NCI-H446 treated with DMSO at 0.1 percent for 48 hours (cell line): ENCODE data around the gene ZNF714.

ENCODE experiments used
- DNase-seq: peaks from one replicate; lab custom pipeline; 2025; lab: John Stamatoyannopoulos, UW

ZNF714 gene

DNA sequence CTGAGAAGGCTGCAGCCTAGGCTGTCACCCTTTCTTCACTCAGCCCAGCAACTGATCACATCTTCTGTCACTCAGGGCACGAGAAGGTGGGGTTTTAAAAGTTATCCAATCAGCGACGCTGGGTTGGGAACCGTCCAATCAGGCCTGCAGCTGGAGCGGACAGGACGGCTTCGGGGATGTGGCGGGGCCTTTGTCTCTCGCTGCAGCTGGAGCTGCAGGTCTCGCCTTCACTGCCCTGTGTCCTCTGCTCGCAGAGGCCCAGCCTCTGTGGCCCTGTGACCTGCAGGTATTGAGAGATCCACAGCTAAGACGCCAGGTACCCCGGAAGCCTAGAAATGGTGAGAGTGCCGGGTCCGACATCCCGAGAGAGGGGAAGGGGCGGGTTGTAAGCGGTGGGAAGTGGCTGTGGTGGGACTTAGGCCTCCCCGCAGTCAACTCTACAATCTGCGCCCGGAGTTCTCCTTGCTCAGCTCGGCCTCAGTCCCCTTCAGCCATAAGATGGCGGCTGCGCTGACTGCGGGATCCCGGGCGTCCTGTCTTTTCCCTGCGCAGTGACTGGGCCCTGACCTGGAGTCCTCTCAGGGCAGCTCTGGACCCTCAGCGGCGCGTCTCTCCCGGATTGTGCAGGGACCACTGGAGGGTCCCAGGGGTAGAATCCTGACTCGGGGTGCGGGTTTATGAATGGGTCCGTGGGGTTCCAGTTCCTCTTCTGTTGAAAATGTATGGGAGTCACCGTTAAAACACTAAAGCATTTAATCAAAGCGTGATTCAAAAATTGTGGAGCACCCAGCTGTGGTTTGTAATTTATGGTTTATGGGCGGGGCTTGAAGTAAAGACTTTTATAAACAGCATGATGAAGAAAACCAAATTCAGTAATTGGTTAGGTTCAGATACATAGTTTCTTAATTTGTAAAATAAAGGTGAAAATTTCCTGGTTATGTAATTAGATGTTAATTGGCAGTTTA is at the start of gene ZNF714:
Gene ZNF714, plus strand, starts transcription at position 193 of the 965 bp plus-strand sequence. CDS start 16,066 bp downstream, outside the sequence.
- peak; percentile 76 for DNase-seq

- no peak for DNase-seq
Measured at GRCh38 chr19:21045028-21045427, 37.0 kb upstream of the ZNF714 start.

DNA sequence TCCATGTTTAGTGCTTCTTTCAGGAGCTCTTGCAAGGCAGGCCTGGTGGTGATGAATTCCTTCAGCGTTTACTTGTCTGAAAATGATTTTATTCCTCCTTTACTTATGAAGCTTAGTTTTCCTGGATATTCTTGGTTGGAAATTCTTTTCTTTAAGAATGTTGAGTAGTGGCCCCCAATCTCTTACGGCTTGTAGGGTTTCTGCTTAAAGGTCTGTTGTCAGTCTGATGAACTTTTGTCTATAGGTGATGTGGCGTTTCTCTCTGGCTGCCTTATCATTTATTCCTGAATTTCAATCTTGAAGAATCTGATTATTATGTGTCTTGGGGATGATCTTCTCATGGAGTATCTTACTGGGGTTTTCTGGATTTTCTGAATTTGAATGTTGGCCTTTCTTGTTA is 35.5 kb upstream of the ZNF714 start:
- no peak for DNase-seq

DNA sequence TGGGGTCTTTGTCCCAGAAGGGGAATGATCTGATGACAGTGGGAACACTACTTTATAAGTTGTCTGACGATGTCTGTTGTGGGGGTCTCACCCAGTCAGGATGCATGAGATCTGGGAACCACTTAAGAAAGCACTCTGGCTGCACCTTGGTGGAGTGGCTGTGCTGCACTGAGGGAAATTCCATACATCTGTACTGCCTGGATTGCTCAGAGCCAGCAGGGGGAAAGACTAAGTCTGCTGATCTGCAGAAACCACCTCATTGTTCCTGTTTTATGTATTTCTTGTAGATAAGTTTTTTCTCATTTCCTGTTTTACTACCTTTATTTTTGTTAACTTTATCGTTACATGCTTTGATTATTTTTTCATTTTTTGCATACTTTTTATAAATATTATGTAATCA is 34.3 kb upstream of the ZNF714 start:
- DNase-seq, result no peak

- DNase-seq, result no peak
Measured at GRCh38 chr19:21052902-21053301, 29.1 kb upstream of the ZNF714 start.

DNA sequence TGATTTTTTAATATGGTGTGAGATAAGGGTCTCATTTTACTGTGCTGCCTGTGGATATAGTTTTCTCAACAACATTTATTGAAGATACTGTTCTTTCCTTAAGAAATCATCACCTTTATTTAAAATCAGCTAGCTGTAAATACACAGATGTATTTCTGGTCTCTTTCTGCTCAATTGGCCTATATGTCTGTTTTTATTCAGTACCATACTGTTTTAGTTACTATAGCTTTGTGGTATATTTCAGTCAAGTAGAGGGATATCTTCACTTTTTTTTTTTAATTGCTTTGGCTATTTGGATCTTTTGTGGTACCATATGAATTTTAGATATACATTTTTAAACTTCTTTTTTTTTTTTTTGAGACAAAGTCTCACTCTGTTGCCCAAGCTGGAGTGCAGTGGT is 16.7 kb upstream of the ZNF714 start:
- DNase-seq, result no peak

DNA sequence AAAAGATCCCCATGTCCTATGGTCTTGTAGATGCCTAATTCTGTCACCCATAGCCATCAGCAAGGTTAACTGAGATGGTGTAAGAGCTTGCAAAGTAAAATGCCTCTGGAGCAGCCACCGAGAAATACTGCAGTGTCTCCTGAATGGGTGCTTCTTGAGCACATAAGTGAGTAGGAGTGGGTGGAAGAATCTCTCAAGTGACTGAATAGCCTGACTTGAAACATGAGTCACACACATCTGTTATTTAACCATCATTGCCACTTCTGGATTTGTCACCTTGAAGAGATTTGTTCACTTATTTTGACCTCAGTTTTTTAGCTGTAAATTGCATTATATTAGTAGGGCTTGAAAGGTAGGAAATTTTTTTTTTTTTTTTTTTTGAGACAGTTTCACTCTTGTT is 2.3 kb downstream of the ZNF714 start:
- no peak for DNase-seq

- no peak for DNase-seq
Measured at GRCh38 chr19:21087871-21088270, 5.9 kb downstream of the ZNF714 start.

GRCh38 chr19:21092109-21092508 is 10.1 kb downstream of the ZNF714 start:
- no peak for DNase-seq

GRCh38 chr19:21094347-21095025 is 12.5 kb downstream of the ZNF714 start:
- DNase-seq, result no peak

GRCh38 chr19:21098291-21098690 is 16.3 kb downstream of the ZNF714 start:
- no peak for DNase-seq

DNA sequence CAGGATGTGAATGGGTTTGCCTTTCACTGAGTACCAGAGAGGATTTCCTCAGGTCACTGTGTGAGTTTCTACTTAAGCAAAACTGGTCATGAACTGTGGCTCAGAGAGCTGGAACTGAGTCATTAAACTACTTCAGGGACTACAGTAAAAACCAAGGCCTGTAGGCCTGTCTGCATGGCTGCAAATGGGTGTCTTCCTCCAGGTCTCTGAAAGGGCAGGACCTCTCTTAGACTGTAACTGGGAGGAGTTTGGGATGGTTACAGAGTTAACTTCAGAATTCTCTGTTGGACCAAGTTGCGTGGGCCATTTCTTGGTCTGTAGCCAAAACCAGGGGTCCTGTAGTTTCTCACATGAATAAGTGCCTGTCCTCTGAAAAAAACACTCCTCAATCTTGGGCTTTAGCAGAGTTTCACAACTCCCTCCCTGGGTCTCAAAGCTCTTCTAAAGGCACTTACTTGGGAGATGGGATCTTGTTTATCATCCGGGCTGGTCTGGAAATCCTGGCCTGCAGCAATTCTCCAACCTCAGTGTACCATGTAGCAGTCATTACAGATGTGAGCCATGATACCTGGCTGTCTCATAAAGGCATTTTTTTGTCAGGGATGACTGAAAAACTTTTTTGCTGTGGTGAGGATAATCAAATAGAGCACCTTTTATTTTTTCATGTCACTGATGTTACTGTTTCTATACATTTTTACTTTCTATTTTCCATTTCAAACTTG is 19.7 kb downstream of the ZNF714 start:
- DNase-seq, result no peak

- DNase-seq, result no peak
Measured at GRCh38 chr19:21109116-21109515, 27.1 kb downstream of the ZNF714 start.

DNA sequence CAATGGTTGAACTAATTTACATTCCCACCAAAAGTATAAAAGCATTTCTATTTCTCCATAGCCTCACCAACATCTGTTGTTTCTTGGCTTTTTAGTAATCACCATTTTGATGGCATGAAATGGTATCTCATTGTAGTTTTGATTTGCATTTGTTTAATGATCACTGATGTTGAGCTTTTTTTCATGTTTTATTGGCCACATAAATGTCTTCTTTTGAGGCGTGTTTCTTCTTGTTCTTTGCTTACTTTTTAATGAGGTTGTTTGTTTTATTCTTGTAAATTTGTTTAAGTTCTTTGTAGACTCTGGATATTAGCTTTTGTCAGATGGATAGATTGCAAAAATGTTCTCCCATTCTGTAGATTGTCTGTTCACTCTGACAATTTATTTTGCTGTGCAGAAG is 28.2 kb downstream of the ZNF714 start:
- no peak for DNase-seq

GRCh38 chr19:21115430-21115829 is 33.4 kb downstream of the ZNF714 start:
- no peak for DNase-seq

- DNase-seq, result no peak
Measured at GRCh38 chr19:21117041-21117907, 35.3 kb downstream of the ZNF714 start.

DNA sequence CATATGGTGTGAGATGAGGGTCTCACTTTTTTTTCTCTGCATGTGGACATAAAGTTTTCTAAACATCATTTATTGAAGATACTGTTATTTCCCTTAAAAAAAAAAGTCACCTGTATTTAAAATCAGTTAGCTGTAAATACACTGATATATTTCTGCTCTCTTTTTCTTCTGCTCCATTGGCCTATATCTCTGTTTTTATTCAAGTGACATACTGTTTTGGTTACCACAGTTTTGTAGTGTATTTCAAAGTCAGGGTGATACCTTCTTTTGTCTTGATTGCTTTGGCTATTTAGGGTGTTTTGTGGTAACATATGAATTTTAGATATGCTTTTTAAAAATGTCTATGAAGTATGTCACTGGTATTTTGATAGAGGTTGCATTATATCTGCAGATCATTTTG is 44.1 kb downstream of the ZNF714 start:
- no peak for DNase-seq

DNA sequence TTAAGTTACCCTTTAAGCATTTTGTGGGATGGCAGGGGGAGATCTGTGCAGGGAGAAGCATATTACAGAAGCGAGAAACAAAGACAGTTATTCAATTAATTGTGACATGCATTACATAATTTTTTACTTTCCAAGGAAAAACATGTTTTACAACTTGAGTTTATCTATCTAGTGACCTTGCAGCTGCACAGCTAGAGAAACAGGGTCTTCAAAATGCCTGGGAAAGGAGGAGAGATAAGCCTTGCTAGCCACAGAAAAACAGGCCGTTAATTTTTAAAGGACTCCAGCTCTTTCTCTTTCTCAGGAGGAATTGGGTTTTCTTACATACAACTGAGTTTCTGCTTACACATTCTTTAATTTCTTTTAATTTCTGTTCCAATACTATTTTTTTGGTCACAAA is 45.0 kb downstream of the ZNF714 start:
- no peak for DNase-seq

DNA sequence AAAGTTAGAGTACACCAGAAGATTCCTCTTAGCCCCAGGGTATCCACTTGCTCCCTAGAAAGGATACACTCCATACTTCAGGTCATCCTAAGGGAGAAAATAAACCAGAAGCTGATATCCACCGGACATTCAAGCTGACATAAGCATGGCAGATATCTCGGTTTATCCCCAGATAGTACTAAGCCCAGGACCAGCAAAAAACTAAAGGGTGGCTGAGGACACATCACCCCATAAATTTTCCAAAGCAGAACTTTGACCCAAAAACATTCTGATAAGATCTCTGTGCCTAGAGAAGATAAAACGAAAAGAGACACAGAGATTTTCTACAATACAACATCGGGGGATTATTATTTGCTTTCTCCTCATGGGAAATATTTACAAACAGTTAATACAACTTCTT is 45.9 kb downstream of the ZNF714 start:
- DNase-seq, result no peak

- no peak for DNase-seq
Measured at GRCh38 chr19:21128901-21129698, 47.1 kb downstream of the ZNF714 start.
